OCI-M2 (cell line): ENCODE results near the gene RNASE7.

ENCODE experiments used
- DNase-seq: peaks from one replicate; lab custom pipeline; 2025; ENCODE audit not compliant: unreplicated experiment; lab: John Stamatoyannopoulos, UW

RNASE7 gene

DNA sequence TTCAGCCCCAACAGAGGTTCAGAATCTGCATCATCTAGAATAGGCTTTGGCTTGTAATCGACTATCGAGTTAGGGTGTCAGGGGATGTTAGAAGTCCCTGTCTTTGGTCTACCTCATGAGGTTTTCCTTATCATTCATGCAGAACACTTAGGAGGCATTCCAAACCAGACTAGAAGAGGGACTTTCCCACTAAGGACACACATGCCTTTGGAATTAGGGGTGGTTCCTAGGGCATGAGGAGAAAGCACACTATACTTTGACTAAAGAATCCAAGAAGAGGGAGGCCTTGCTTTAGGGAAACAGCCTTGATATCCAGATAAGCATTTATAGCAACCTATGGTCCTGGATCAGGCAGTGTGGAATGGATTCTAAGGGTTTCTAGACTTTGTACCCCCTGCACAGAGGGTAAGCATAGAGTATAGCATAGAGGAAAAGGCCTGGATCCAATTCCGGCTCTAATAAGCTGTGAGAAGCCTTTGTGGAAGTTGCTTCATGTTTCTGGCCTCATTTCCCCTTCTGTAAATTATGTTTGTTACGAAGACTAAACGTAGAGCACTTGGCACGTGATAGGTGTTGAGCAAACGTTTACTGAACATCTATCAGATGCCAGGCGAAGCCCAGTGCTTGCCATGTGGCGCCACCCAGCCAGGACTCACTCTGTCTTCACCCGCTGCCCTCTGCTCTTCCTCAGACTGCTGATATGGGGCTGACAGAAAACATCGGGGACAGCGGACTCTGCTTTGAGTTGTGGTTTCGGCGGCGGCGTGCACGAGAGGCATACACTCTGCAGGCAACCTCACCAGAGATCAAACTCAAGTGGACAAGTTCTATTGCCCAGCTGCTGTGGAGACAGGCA, 43.1 kb downstream of the RNASE7 start:
- no peak for DNase-seq

DNA sequence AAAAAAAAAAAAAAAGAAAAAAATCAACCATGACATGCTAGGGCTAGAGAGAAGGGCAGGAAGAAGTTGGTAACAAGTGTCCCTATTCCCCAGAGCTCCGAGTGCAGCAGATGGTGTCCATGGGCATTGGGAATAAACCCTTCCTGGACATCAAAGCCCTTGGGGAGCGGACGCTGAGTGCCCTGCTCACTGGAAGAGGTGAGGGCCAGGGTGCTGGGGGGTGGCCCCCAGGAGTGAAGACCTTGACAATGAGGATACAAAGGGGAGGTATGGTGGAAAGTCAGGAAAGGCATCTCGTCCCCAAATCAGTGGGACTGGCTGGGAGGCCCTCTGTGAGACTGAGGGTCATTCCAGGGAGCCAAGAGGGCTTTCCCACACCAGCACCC, 44.7 kb downstream of the RNASE7 start:
- DNase-seq, result no peak

GRCh38 chr14:21087294-21088091, 45.3 kb downstream of the RNASE7 start:
- no peak for DNase-seq

- no peak for DNase-seq
Observed at GRCh38 chr14:21088687-21089086, 46.5 kb downstream of the RNASE7 start.

GRCh38 chr14:21089271-21089670, 47.1 kb downstream of the RNASE7 start:
- DNase-seq, result no peak

DNA sequence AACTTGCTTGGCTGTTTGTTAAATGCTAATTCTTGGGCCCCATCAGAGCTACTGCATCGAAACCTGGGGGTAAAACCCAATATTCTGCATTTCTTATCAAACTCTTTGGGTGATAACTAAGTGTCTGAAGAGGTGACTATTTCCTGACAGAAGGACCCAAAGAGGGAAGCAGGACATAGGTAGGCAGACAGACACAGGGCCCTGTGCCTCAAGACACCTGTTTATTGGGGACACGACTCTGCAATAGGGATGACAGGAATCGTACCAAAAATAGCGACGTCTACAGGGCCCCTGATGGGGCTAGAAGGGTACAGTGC, 47.7 kb downstream of the RNASE7 start:
- no peak for DNase-seq

DNA sequence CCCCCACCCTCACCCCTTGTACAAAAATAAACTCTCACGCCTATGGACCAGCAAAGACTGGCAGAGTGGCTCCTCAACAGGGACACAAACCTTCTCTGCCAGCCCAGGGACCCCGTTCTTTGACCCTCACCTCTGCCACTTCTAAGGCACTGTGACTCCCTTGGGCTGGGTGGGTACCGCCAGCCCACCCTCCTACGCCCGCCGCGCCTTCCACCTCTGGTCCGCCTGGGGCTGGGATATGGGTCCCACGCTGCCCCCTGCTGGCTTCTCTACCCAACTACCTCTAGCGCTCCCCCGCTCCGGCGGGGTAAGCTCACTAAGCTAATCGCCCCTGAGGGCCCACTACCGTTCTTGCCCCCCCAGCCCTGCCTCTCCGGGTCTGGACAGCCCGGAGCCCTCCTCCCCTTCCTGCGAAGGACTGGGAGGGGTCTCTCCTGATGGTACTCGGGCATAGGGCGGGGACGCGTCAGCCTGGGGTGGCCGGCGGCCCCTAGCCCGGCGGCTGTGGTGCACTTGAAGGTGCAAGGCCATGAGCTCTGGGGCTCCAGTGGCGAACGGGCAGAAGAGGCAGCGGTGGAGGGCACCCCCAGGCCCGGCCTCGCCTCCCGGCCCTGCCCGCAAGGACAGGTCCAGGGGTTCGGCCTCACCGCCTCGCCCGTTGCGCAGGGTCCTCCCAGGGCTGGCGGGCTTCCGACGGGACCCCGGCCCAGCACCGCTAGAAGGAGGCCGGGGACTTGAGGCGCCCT, 48.2 kb downstream of the RNASE7 start:
- no peak for DNase-seq

- no peak for DNase-seq
Observed at GRCh38 chr14:21090940-21091663, 48.9 kb downstream of the RNASE7 start.

- DNase-seq, result no peak
Observed at GRCh38 chr14:21091821-21092272, 49.7 kb downstream of the RNASE7 start.

- no peak for DNase-seq
Observed at GRCh38 chr14:21092273-21093011, 50.3 kb downstream of the RNASE7 start.

DNA sequence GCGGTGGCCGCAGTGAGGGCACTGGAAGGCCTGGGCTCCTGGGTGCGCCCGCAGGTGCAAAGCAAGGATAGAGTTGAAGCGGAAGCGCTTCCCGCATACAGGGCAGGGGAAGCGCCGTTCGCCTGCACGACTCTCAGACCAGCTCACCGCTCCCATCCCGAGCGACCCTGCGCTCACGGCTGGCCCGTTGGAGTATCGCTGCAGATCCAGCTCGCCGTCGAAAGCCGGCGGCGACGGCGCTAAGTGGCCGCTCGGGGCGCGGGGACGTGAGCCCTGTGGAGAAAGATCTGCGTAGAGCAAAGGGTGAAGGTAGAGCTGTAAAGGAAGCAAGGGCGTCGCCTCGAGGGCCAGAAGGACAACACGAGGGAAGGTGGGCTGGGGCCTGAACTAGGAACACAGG, 50.9 kb downstream of the RNASE7 start:
- no peak for DNase-seq
